Parathyroid adenoma (tissue), 2 donors: ENCODE data around the gene OSTF1.

Source experiments
- H2AFZ ChIP-seq: fragments of 300-600 bp; sonication (generic); one replicate; pipeline ENCODE4 v1.7.0; 2017; ENCODE audit warnings: antibody characterized with exemption, mild to moderate bottlenecking
- H3K27ac ChIP-seq: fragments of 300-600 bp; sonication (generic); one replicate; pipeline ENCODE4 v1.7.0; 2017
- H3K27me3 ChIP-seq: fragments of 300-600 bp; sonication (generic); one replicate; pipeline ENCODE4 v1.7.0; 2017; ENCODE audit warnings: low read length; ENCODE audit not compliant: control insufficient read depth, insufficient read depth
- H3K36me3 ChIP-seq: fragments of 300-600 bp; sonication (generic); one replicate; pipeline ENCODE4 v1.7.0; 2017; ENCODE audit warnings: low read length; ENCODE audit not compliant: control insufficient read depth, insufficient read depth
- H3K4me1 ChIP-seq: fragments of 300-600 bp; sonication (generic); one replicate; pipeline ENCODE4 v1.7.0; 2017; ENCODE audit warnings: control low read depth
- H3K4me2 ChIP-seq: fragments of 300-600 bp; sonication (generic); one replicate; pipeline ENCODE4 v1.7.0; 2017; ENCODE audit warnings: low read length
- H3K4me3 ChIP-seq: fragments of 300-600 bp; sonication (generic); one replicate; pipeline ENCODE4 v1.7.0; 2017; ENCODE audit warnings: low read depth, low read length
- H3K79me2 ChIP-seq: fragments of 300-600 bp; sonication (generic); one replicate; pipeline ENCODE4 v1.7.0; 2017; ENCODE audit warnings: control low read depth
- H3K9ac ChIP-seq: fragments of 300-600 bp; sonication (generic); one replicate; pipeline ENCODE4 v1.7.0; 2017; ENCODE audit warnings: mild to moderate bottlenecking
- H3K9me3 ChIP-seq: fragments of 300-600 bp; sonication (generic); one replicate; pipeline ENCODE4 v1.7.0; 2017; ENCODE audit warnings: low read length; ENCODE audit not compliant: control insufficient read depth
- CTCF ChIP-seq: fragments of 300-600 bp; sonication (generic); IDR thresholded peaks from one replicate; pipeline ENCODE4 v1.7.0; 2017; ENCODE audit warnings: antibody characterized with exemption, mild to moderate bottlenecking
- donor health status: primary hyperparathyroidism.

Gene OSTF1

GRCh38 chr9:75131700-75132099 lies 43.4 kb downstream of the OSTF1 start:
- Histone ChIP-seq H3K4me3 (no peak overlapping the region), H3K36me3 (peaks cover 3% of the 10 kb centered on the region), H3K9me3 (no peaks in the 10 kb centered on the region), H3K4me2 (peak overlapping the region; percentile 28), H3K9ac (no peak overlapping the region), H3K27me3 (no peaks in the 10 kb centered on the region), H3K27ac (peak overlapping the region; percentile 49), H2AFZ (no peak overlapping the region), H3K79me2 (peaks cover 5% of the 10 kb centered on the region), H3K4me1 (peaks cover 5% of the 10 kb centered on the region)
- TF ChIP-seq CTCF: no peak

GRCh38 chr9:75132244-75132643 lies 43.9 kb downstream of the OSTF1 start:
- H3K27me3 ChIP-seq: no peaks in the 10 kb centered on the region
- peaks cover 6% of the 10 kb centered on the region for H3K79me2 ChIP-seq
- H3K9ac ChIP-seq: no peak overlapping the region
- H3K4me1 ChIP-seq: peaks cover 5% of the 10 kb centered on the region
- H3K4me3 ChIP-seq: no peak overlapping the region
- H3K27ac ChIP-seq: peak overlapping the region; percentile 49
- H2AFZ ChIP-seq: no peak overlapping the region
- no peak overlapping the region for H3K4me2 ChIP-seq
- peaks cover 3% of the 10 kb centered on the region for H3K36me3 ChIP-seq
- TF ChIP-seq CTCF: no peak
- no peaks in the 10 kb centered on the region for H3K9me3 ChIP-seq

- peaks cover 6% of the 10 kb centered on the region for H3K79me2 ChIP-seq
- H3K9me3 ChIP-seq: no peaks in the 10 kb centered on the region
- TF ChIP-seq CTCF: no peak
- no peaks in the 10 kb centered on the region for H3K27me3 ChIP-seq
- H3K36me3 ChIP-seq: peaks cover 3% of the 10 kb centered on the region
- no peak overlapping the region for H2AFZ ChIP-seq
- H3K4me2 ChIP-seq: no peak overlapping the region
- H3K4me1 ChIP-seq: peaks cover 5% of the 10 kb centered on the region
- H3K4me3 ChIP-seq: no peak overlapping the region
- H3K27ac ChIP-seq: no peak overlapping the region
- no peak overlapping the region for H3K9ac ChIP-seq
Observed at GRCh38 chr9:75133396-75133795, 45.1 kb downstream of the OSTF1 start.

- no peaks in the 10 kb centered on the region for H3K9me3 ChIP-seq
- H3K27me3 ChIP-seq: no peaks in the 10 kb centered on the region
- peaks cover 6% of the 10 kb centered on the region for H3K79me2 ChIP-seq
- H3K4me3 ChIP-seq: no peak overlapping the region
- H3K4me1 ChIP-seq: peaks cover 5% of the 10 kb centered on the region
- no peak overlapping the region for H3K9ac ChIP-seq
- no peak for TF ChIP-seq CTCF
- H3K4me2 ChIP-seq: no peak overlapping the region
- H3K36me3 ChIP-seq: peaks cover 3% of the 10 kb centered on the region
- H2AFZ ChIP-seq: no peak overlapping the region
- H3K27ac ChIP-seq: no peak overlapping the region
Observed at GRCh38 chr9:75134495-75134894, 46.2 kb downstream of the OSTF1 start.

- Histone ChIP-seq H3K36me3 (no peaks in the 10 kb centered on the region), H3K4me1 (no peaks in the 10 kb centered on the region), H3K27me3 (no peaks in the 10 kb centered on the region), H3K9ac (no peak overlapping the region), H2AFZ (no peak overlapping the region), H3K4me2 (no peak overlapping the region), H3K4me3 (no peak overlapping the region), H3K9me3 (no peaks in the 10 kb centered on the region), H3K79me2 (peaks cover 6% of the 10 kb centered on the region), H3K27ac (no peak overlapping the region)
- TF ChIP-seq CTCF: no peak
Observed at GRCh38 chr9:75138260-75139040, 50.1 kb downstream of the OSTF1 start.
